ENCODE data around the gene E4F1. TPM values are rescaled to one million over a fixed set of nuclear protein-coding genes. Genes with fewer than 3 reads are reported as not detected.

Gene E4F1
- total RNA-seq, 2 donors from 2014 or later = 32.0 to 33.6 TPM

DNA sequence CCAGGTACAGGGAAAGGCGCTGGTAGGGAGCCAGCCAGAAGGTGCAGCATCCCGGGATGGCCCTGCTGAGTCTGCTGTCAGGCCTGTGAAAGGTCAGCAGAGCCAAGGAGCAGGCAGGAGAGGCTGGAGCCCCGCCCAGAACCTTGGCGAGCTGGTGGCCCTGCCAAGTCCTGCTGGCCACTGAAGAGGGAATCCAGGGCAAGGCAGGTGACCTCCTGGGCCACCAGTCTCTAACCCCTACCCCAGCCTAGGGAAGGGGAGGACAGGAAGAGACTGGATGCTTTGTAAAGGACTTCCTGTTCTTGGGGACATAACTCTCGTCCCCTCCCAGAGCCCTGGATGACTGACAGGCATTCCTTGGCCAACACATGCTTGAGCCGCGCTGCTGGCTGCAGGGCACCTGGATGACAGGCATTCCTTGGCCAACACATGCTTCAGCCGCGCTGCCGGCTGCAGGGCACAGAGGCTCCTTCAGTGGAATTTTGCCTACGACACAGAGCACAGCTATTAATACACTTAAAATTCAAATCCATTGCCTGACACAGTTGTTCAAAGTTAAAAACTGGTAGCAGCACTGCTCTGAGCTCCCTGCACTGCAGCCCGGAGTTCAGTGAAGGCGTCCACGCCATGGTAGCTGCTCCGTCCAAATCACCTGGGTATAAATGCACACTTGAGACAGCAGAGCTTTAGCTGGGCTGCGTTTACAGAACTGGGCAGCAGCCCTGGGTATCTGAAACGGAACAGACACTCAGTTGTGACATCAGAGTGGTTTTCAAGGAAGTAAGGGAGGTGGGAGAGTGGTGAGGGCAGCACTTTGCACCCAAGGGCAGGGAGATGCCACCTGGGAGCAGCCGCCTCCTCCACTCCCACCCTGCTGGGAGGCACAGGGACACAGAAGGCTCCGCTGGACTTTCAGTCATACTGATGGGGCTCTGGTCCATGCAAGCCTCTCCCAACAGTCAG lies 10.7 kb upstream of the E4F1 start:
- Mint-ChIP-seq H3K4me3 (peak overlapping the region; percentile 87), H3K27me3 (no peaks in the 10 kb centered on the region), H3K36me3 (ENCODE audit: low read depth) (peaks cover 3% of the 10 kb centered on the region), H3K27ac (no peak overlapping the region), H3K4me1 (peaks cover 21% of the 10 kb centered on the region)
- DNase-seq (no peak), ATAC-seq (no peak)
- no peaks in the 10 kb centered on the region for H3K9me3 ChIP-seq (ENCODE audit: control insufficient read depth, low read length, poor library complexity, severe bottlenecking)

DNA sequence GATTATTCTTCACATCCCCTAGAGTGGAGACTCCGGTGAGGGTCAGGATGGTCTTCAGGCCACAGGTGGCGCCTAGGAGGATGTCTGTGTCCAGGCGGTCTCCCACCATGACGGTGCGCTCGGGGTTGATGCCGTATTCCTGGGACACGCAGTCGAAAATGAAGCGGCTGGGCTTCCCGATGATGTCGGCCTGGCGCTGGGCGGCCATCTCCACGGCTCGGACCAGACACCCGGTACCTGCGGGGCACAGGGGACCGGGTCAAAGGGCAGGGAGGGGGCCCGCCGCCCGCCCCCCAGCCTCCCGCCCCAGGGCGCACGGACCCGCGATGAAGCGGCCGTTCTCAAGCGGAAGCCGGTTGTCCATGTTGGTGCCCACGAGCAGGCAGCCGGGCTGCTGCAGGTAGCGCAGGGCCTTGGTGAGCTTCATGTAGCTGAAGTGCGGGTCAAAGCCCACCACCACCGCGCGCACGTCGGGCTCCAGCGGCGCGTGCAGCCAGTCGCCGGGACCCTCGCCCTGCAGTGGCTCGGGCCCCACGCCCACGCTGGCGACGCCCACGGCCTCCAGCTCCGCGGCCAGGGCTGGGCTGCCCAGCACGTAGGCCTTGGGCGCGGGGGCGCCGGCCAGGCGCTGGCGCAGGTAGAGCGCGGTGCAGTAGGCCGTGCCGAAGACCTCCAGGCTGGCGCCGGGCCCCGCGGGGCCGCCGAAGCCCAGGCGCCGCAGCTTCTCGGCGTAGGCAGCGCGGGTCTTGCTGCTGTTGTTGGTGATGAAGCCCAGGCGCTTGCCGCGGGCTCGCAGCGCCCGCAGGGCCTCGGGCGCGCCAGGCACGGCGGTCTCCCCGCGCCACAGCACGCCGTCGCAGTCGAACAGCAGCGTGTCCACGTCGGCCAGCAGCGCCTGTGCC lies 9.3 kb upstream of the E4F1 start:
- Mint-ChIP-seq H3K36me3 (ENCODE audit: low read depth) (no peaks in the 10 kb centered on the region), H3K27me3 (no peaks in the 10 kb centered on the region), H3K4me3 (peak overlapping the region; percentile 87), H3K4me1 (peaks cover 15% of the 10 kb centered on the region), H3K27ac (peak overlapping the region; percentile 65)
- ATAC-seq (no peak), DNase-seq (no peak)
- no peaks in the 10 kb centered on the region for H3K9me3 ChIP-seq (ENCODE audit: control insufficient read depth, low read length, poor library complexity, severe bottlenecking)

DNA sequence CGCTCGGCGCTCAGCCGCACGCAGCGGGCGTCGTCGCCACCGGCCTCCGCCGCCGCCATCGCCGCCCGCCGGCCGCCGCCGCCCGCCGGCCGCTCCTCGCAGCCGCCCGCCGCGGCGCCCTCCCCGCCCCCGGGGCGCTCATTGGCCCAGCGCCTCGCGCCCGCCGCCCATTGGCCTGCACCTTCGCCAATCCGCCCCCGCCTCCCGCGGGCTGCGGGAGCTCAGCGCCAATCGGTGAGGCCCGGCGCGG lies 8.7 kb upstream of the E4F1 start, which contains the start of gene PGP:
Gene PGP, minus strand, starts transcription at position 122 of the 250 bp plus-strand sequence. Its CDS starts 63 bp downstream, at position 59.
- Mint-ChIP-seq H3K4me3 (peak within 1 kb of the TSS; percentile 87), H3K27ac (peak within 1 kb of the TSS; percentile 65), H3K4me1 (peaks cover 15% of the 10 kb centered on the region), H3K36me3 (ENCODE audit: low read depth) (no peaks in the 10 kb centered on the region), H3K27me3 (no peaks in the 10 kb centered on the region)
- ATAC-seq = peak; percentile 95
- peak in 1 of 3 donors; percentile 99 for DNase-seq
- no peaks in the 10 kb centered on the region for H3K9me3 ChIP-seq (ENCODE audit: control insufficient read depth, low read length, poor library complexity, severe bottlenecking)

DNA sequence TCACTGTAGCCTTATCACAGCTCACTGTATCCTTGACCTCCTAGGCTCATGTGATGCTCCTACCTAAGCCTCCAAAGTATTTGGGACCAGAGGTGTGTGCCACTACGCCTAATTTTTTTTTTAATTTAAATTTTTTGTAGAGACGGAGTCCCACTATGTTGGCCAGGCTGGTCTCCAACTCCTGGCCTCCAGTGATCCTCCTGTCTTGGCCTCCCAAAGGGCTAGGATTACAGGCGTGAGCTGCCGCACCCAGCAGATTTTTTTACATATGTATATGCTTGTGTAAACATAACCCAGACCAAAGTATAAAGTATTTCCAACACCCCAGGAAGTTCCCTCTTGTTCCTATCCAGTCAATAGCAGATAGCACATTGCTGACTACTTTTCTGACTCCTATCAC lies 7.1 kb upstream of the E4F1 start:
- no peaks in the 10 kb centered on the region for H3K27me3 Mint-ChIP-seq
- H3K4me3 Mint-ChIP-seq = peak overlapping the region; percentile 45
- peaks cover 15% of the 10 kb centered on the region for H3K4me1 Mint-ChIP-seq
- ATAC-seq (no peak), DNase-seq (no peak)
- no peaks in the 10 kb centered on the region for H3K9me3 ChIP-seq (ENCODE audit: control insufficient read depth, low read length, poor library complexity, severe bottlenecking)
- no peaks in the 10 kb centered on the region for H3K36me3 Mint-ChIP-seq (ENCODE audit: low read depth)
- H3K27ac Mint-ChIP-seq = no peak overlapping the region

DNA sequence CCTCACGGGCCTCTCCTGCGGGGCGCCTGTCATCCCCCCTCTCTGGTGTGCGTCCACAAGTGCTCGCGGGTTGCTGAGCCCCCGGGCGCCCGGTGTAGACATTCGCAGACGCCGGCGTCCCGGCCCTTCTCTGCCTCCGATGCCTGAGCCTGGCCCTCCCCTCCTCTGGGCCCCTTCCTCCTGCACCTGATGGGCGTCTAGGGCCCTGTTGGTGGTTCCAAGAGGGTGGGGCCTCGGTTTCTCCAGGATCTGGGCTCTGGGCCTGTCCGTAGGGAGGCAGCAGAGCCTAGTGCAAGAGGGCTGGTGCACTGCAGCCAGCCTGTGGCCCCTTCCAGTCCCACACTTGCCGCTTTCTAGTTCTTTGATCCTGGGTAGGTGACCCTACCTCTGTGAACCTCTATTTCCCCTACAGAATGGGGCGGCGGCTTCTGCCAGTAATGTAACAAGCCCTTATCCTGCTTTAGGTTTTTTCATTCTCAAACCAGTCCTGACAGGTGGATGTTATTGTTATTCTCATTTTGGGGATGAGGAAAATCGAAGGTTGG lies 623 bp downstream of the E4F1 start:
- no peaks in the 10 kb centered on the region for H3K36me3 Mint-ChIP-seq (ENCODE audit: low read depth)
- H3K4me1 Mint-ChIP-seq = peaks cover 9% of the 10 kb centered on the region
- H3K27me3 Mint-ChIP-seq = no peaks in the 10 kb centered on the region
- DNase-seq (no peak), ATAC-seq (peak; percentile 14)
- no peaks in the 10 kb centered on the region for H3K9me3 ChIP-seq (ENCODE audit: control insufficient read depth, low read length, poor library complexity, severe bottlenecking)
- H3K27ac Mint-ChIP-seq = peak overlapping the region; percentile 83
- peak overlapping the region; percentile 88 for H3K4me3 Mint-ChIP-seq

DNA sequence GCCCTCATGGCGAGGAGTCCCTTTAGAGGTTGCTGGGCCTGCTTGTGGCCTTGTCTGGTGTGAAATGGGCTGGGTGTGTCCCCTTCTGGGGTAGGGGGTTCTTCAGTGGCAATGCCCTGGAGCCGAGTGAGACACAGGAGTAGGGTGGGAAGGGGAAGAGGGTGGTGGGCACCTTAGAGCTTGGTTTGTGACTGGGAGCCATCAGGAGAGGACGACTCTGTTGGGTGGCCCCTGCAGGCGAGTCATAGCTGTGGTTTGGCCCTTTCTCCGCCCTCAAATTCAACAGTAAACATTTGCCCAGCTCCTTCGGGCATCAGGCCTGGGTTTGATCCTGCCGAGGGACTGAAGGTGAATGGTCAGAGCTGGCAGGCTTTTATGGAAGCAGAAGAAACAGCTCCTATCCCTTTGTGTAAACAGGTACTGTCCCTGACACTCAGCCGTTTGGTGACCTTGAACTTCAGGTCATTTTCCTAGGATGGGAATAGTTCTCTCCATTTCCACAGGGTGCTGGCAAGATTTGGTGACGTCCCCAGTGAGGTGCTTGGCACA lies 2.9 kb downstream of the E4F1 start:
- H3K9me3 ChIP-seq (ENCODE audit: control insufficient read depth, low read length, poor library complexity, severe bottlenecking) = no peaks in the 10 kb centered on the region
- Mint-ChIP-seq H3K4me3 (peak overlapping the region; percentile 25), H3K36me3 (ENCODE audit: low read depth) (peaks cover 2% of the 10 kb centered on the region), H3K4me1 (peaks cover 9% of the 10 kb centered on the region), H3K27ac (no peak overlapping the region), H3K27me3 (no peaks in the 10 kb centered on the region)
- DNase-seq (no peak), ATAC-seq (no peak)

GRCh38 chr16:2226918-2227317 lies 3.5 kb downstream of the E4F1 start:
- H3K4me3 Mint-ChIP-seq = peak overlapping the region; percentile 67
- no peak for ATAC-seq
- peaks cover 2% of the 10 kb centered on the region for H3K36me3 Mint-ChIP-seq (ENCODE audit: low read depth)

GRCh38 chr16:2228161-2228824 lies 4.9 kb downstream of the E4F1 start:
- Mint-ChIP-seq H3K4me1 (peaks cover 7% of the 10 kb centered on the region), H3K36me3 (ENCODE audit: low read depth) (peaks cover 2% of the 10 kb centered on the region), H3K27me3 (no peaks in the 10 kb centered on the region), H3K27ac (no peak overlapping the region), H3K4me3 (no peak overlapping the region)
- ATAC-seq = no peak
- no peak for DNase-seq
- no peaks in the 10 kb centered on the region for H3K9me3 ChIP-seq (ENCODE audit: control insufficient read depth, low read length, poor library complexity, severe bottlenecking)

More at GRCh38 chr16:2226918-2227317, 3.5 kb downstream of the E4F1 start:
- Mint-ChIP-seq H3K27ac (no peak overlapping the region), H3K27me3 (no peaks in the 10 kb centered on the region), H3K4me1 (peaks cover 9% of the 10 kb centered on the region)
- DNase-seq = no peak
- H3K9me3 ChIP-seq (ENCODE audit: control insufficient read depth, low read length, poor library complexity, severe bottlenecking) = no peaks in the 10 kb centered on the region

- H3K9me3 ChIP-seq (ENCODE audit: control insufficient read depth, low read length, poor library complexity, severe bottlenecking) = no peaks in the 10 kb centered on the region
- no peak overlapping the region for H3K4me3 Mint-ChIP-seq
- peaks cover 5% of the 10 kb centered on the region for H3K4me1 Mint-ChIP-seq
- DNase-seq (no peak), ATAC-seq (no peak)
- H3K36me3 Mint-ChIP-seq (ENCODE audit: low read depth) = peaks cover 4% of the 10 kb centered on the region
- no peaks in the 10 kb centered on the region for H3K27me3 Mint-ChIP-seq
- H3K27ac Mint-ChIP-seq = no peak overlapping the region
These were observed 5.7 kb downstream of the E4F1 start for GRCh38 chr16:2229091-2229490.

DNA sequence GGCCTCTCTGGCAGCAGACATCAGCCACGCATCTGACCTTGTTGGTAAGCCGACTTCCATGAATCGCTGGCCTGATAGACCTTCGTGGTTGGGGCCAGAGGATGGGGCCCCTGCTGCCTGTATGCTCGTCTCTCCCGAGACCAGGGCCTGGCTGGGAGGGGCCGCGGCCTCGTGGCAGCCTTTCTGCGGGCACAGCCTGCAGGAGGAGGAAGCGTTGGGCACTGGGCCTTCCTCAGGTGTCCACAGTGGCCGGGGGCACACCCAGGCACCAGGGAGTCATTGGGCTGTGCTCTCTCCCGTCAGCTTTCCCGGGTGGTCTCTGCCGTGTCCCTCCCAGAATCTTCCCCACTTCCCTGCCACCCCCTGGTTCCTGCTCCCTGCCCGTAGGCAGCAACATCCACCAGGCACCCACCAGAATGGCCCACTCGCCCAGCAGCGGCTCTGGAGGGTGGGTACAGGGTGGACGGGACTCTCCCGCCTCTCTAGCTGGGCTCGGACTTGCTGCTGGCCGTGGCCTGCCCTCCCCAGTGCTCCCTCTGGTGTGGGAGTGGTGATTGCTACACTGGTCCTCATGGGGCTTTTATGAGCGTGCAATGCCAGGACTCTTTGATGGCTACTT lies 6.3 kb downstream of the E4F1 start:
- ATAC-seq = no peak
- no peaks in the 10 kb centered on the region for H3K9me3 ChIP-seq (ENCODE audit: control insufficient read depth, low read length, poor library complexity, severe bottlenecking)
- Mint-ChIP-seq H3K27ac (no peak overlapping the region), H3K4me3 (peak overlapping the region; percentile 43), H3K36me3 (ENCODE audit: low read depth) (peaks cover 4% of the 10 kb centered on the region), H3K27me3 (no peaks in the 10 kb centered on the region), H3K4me1 (peaks cover 3% of the 10 kb centered on the region)
- DNase-seq = no peak

DNA sequence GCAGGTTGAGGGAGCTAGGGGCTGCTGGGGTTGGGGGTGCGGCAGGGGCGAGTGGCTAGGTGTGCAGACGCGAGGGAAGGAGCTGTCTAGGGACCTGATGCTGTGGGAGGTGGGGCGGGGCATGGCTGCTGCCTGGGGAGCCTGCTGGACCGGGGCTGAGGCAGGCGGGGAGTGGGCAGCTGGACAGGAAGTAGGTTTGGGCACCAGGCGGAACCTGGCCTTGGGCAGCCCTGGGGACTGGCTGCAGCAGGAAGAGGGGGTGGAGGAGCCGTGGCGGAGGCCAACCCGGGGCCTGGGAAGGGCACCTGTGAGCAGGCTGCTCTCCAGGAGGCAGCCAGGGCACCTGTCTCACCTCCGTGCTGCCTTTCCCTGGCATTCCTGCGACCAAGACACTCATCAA lies 7.0 kb downstream of the E4F1 start:
- peaks cover 5% of the 10 kb centered on the region for H3K4me1 Mint-ChIP-seq
- no peaks in the 10 kb centered on the region for H3K27me3 Mint-ChIP-seq
- peaks cover 4% of the 10 kb centered on the region for H3K36me3 Mint-ChIP-seq (ENCODE audit: low read depth)
- H3K4me3 Mint-ChIP-seq = peak overlapping the region; percentile 43
- H3K9me3 ChIP-seq (ENCODE audit: control insufficient read depth, low read length, poor library complexity, severe bottlenecking) = no peaks in the 10 kb centered on the region
- ATAC-seq = no peak
- DNase-seq = no peak
- H3K27ac Mint-ChIP-seq = no peak overlapping the region

Data from T-helper 17 cell (primary cell).